HG03175 (cell line): ENCODE results near the gene PRRC2C.

Experiments used
- ATAC-seq: cut with Tn5 transposase; IDR thresholded peaks from one replicate; pipeline ENCODE4 v1.9.1; 2021; ENCODE audit warnings: mild to moderate bottlenecking, moderate library complexity; ENCODE audit not compliant: unreplicated experiment

The PRRC2C gene

DNA sequence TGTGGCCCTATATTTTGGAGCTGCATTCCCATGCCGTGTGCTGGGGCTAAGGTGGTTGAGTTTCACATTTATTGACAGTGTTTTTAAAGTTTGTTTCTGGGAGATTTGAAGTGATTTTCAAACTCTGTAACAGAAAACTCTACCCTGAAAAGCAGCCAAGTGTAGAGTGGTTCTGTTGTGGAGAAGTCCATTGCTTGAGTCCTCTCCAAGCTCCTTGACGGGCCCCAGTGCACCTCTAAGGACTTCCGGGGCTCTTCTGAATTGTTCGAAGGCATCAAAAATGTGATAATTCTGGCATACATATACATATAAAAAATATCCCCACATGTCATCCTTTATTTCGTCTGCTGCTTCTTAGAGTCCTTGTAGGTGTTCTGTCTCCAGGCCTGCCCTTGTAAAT is 141.7 kb downstream of the PRRC2C start:
- ATAC-seq, result no peak

DNA sequence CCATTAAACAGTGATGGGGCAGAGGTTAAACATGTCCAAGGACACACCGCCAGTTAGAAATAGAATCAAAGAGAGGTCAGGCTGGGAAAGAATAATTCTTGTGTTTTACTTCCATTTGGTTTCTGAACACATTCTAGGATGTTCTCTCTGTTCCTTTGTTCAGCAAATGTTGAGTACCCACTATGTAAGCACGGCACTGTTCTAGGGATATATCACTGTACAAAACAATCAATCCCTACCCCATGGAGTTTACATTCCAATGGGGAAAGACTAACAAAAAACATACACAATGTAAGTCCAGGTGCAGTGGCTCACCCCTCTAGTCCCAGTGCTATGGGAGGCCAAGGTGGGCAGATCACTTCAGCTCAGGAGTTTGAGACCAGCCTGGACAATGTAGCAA is 142.9 kb downstream of the PRRC2C start:
- ATAC-seq, result no peak

DNA sequence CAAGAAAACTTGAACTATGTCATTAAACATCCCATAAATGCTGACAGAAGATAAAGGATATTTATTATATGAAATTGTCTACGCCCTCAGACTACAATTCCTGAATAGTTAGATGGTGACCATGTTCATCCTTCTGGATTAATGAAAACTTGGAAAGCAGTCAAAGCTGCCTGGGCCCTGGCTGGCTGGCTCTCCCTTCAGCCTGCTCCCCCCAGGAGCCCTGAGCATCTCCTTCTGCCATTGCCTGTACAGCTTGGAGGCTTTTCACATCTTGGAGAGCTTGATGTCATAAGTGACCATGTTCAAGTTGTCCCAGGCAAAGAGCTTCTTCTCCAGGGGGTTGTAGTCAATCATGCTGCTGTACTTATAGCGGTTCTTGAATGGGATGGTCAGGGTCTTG is 150.3 kb downstream of the PRRC2C start:
- no peak for ATAC-seq

DNA sequence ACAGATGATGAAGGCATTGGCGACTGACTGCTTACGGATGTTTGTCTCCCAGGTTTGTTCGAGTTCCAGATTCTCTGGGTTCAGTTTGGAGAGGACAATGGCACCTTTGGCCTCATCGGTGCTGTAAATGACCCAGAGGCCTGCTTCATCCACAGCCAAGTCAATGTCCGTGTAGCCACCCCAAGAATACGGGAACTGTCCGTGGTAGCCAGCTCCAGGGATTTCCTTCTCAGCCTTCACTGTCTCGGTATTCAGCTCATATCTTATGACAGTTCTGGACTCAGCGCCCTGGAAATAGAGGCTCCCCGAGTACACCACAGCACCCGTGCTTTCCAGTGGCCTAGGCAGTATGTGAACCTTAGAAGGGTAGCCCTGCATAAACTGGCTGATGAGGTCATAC is 150.8 kb downstream of the PRRC2C start:
- no peak for ATAC-seq

DNA sequence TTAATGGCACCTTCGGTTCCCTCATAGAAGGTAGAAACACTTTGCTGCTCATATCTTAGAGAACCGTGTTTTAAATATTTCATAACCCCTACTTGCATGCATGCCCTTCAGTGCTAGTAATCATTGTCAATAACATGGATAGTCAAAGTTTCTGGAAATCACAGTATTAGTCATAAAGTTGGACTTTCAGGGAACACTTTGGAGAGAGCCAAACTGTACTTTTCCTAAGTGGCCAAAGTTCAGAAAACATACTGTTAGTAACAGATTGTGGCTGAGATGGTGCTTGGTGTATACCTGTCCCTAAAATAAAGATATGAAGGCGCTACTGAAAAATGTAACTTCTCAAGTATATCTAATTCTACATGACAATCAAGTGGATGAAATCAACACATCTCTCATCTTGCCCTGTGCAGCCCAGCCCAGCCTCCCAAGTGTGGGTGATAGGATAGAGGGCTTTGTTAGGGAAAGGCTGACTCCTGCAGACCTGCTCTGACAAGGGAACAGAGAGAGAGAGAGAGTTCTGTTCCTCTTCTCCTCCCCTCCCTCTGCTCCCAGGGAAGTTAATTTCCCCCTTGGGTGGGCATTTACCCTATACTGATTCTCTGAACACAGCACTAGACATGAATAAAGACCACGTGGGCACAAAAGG is 152.7 kb downstream of the PRRC2C start:
- ATAC-seq, result no peak

DNA sequence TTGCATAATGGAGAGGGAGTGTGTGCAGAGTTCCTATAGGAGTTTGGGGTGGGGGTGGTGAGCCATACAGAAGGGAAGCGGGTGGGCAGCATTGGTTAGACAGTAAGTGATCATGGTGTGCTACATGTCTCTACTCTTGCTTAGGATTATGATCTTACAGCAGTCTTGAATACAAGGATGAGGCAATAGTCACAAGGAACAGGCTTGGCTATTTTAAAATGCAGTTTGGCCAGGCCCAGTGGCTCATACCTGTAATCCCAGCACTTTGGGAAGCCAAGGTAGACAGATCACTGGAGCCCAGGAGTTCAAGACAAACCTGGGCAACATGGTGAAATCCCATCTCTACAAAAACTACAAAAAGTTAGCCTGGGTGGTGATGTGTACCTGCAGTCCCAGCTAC is 154.9 kb downstream of the PRRC2C start:
- no peak for ATAC-seq

DNA sequence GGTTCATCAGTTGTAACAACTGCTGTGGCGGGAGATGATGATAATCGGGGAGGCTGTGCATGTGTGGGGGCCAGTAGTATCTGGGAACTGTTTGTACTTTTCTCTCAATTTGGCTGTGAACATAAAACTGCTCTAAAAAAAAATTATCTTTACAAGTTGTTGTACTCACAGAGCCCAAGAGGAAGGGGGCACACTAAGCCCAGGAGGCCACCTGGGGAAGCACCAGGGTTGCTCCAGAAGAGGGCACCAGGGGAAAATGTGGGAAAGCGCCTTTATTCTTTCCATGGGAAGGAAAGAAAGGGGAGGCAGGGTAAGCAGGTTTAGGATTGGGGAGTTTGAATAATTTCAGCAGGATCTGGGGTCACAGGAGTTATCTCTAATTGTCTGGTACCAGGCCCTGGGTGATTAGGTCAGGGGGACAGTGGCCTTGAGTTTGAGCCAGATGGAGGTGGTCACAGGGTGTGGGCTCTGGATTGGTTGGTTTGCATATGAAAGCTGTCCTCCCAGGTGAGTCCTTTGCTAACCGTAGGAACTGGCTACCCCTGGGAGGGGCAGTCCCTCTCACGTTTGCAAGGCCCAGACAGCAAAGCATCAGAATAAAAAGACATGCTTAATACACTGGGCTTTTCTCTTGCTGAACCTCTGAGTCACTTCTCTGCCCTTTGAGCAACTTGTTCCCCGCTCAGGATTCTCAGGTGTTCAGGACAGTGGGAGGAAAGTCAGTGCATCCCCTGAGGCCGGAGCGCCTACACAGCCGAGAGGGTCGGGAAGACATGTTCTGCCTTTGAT is 155.9 kb downstream of the PRRC2C start:
- no peak for ATAC-seq

DNA sequence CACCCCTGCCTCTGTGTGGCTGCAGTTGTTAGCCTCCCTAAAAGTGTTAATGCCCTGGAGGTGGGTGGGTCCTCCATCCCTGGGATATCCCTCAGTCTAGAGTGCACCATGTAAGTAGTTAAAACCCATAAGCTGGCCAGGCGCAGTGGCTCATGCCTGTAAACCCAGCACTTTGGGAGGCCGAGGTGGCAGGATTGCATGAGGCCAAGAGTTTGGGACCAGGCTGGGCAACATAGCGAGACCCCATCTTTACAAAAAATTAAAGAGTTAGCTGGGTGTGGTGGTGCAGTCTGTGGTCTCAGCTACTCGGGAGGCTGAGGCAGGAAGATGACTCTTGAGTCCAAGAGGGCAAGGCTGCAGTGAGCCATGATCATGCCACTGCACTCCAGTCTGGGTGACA is 156.9 kb downstream of the PRRC2C start:
- ATAC-seq, result no peak
